ENCODE data around the gene SYMPK.

Gene SYMPK

DNA sequence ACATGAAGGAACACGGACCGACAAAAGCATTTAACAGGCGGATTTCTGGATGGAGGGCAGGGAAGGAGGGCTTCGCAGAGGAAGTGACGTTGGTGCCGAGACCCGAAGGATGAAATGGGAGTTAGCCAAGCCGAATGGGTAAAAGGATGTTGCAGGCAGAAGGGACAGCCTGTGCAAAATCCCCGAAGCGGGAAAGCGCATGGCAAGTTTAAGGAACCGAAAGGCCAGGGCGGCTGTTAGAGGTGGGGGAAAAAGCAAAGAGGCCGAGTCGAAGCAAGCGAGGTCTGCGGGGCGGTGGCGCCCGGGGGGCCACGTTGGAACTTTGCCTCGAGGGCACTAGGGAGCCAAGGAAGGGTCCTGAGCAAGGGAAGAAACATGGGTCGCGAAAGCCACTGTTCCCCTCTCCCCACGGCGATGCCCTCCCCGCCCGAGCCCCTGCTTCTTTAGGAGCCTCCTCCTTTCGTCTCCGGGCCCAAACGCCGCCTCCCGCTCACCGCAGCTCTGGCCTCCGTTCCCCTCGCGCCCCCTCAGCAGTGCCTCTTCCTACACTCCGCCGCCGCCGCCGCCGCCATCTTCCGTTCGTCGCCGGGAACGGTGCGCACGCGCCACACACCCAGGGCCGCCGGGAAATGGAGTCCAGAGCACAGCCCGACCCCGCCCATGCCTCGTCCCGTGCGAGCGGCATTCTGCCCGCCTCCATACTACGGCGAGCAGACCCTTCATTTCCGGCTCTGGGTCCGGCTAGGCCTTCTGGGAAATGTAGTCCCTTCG, at the start of gene SYMPK:
Gene SYMPK, minus strand, starts transcription at position 584 of the 771 bp plus-strand sequence. CDS start 8,652 bp downstream, outside the sequence.
- TF ChIP-seq, protein P1, sequence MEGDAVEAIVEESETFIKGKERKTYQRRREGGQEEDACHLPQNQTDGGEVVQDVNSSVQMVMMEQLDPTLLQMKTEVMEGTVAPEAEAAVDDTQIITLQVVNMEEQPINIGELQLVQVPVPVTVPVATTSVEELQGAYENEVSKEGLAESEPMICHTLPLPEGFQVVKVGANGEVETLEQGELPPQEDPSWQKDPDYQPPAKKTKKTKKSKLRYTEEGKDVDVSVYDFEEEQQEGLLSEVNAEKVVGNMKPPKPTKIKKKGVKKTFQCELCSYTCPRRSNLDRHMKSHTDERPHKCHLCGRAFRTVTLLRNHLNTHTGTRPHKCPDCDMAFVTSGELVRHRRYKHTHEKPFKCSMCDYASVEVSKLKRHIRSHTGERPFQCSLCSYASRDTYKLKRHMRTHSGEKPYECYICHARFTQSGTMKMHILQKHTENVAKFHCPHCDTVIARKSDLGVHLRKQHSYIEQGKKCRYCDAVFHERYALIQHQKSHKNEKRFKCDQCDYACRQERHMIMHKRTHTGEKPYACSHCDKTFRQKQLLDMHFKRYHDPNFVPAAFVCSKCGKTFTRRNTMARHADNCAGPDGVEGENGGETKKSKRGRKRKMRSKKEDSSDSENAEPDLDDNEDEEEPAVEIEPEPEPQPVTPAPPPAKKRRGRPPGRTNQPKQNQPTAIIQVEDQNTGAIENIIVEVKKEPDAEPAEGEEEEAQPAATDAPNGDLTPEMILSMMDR (IDR thresholded peaks at IDR 0.05; ENCODE audit: low read depth, low read length, missing control alignments), result no peak
- peak; percentile 95 for DNase-seq (ENCODE audit: extremely low read depth, low read depth)
- peak within 1 kb of the TSS; percentile 90 for H3K4me3 ChIP-seq (replicated peaks; ENCODE audit: low read depth, low read length)

DNA sequence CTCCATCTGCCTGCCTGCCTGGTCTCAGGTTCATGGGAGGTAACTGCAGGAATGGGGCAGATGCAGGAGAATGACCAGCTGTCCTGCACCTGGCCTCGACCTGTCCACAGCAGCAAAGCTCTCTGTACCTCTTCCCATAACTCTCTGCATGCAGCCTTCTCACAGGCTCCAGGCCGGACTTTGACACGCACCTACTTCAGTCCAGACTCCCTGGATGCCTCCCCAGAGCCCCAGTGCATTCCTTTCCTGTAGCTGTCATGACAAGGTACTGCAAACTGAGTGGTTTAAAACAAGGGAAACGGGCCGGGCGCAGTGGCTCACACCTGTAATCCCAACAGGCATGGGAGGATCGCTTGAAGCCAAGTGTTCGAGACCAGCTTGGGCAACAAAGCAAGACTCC, 48.3 kb upstream of the SYMPK start:
- no peak overlapping the region for H3K4me3 ChIP-seq (replicated peaks; ENCODE audit: low read depth, low read length)
- TF ChIP-seq, protein P1 (IDR thresholded peaks at IDR 0.05; ENCODE audit: low read depth, low read length, missing control alignments), result no peak
- no peak for DNase-seq (ENCODE audit: extremely low read depth, low read depth)

DNA sequence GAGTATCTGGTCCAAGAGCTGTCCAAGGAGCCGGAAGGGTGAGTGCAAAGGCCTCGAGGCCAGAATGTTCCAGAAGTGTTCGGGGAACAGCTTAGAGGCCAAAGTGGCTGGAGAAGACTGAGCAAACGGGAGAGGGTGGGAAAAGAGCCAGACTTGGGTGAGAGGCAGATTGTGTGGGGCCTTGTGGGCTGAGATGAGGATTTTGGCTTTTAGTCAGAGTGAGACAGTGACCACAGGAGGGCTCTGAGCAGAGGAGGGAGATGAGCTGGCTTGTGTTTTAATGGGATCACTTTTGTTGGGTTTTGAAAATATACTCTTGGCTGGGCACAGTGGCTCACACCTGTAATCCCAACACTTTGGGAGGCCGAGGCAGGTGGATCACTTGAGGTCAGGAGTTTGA, 46.0 kb upstream of the SYMPK start:
- DNase-seq (ENCODE audit: extremely low read depth, low read depth), result no peak

DNA sequence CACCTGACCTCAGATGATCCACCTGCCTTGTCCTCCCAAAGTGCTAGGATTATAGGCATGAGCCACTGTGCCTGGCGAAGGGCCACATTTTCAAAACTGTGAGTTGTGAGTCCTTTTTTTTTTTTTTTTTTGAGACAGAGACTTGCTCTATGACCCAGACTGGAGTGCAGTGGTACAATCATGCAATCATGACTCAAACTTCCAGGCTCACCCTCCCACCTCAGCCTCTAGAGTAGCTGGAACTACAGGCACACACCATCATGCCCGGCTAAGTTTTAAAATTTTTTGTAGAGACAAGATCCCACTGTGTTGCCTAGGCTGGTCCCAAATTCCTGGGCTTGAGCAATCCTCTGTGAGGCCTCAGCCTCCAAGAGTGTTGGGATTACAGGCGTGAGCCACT, 43.3 kb upstream of the SYMPK start:
- TF ChIP-seq, protein P1 (IDR thresholded peaks at IDR 0.05; ENCODE audit: low read depth, low read length, missing control alignments), result no peak
- DNase-seq (ENCODE audit: extremely low read depth, low read depth), result no peak
- H3K4me3 ChIP-seq (replicated peaks; ENCODE audit: low read depth, low read length), result no peak overlapping the region

More for the DNA sequence above, 46.0 kb upstream of the SYMPK start:
- TF ChIP-seq, protein P1 (IDR thresholded peaks at IDR 0.05; ENCODE audit: low read depth, low read length, missing control alignments), result no peak
- H3K4me3 ChIP-seq (replicated peaks; ENCODE audit: low read depth, low read length), result no peak overlapping the region

DNA sequence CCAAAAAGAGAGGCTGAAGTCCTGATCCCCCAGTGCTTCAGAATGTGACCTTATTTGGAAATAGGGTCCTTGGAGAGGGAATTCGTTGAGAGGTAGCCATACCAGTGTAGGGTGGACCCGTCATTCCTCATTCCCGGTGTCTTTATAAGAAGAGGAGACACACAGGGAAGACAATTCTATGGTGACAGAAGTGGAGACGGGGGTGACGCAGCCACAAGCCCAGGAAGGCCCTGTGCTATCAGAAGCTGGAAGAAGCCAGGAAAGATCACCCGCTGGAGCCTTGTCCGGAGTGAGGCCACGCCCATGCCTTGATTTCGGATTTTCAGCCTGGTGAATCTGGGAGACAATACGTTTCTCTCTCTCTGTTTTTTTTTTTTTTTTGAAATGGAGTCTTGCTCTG, 42.1 kb upstream of the SYMPK start:
- DNase-seq (ENCODE audit: extremely low read depth, low read depth), result no peak
- TF ChIP-seq, protein P1 (IDR thresholded peaks at IDR 0.05; ENCODE audit: low read depth, low read length, missing control alignments), result no peak
- no peak overlapping the region for H3K4me3 ChIP-seq (replicated peaks; ENCODE audit: low read depth, low read length)

DNA sequence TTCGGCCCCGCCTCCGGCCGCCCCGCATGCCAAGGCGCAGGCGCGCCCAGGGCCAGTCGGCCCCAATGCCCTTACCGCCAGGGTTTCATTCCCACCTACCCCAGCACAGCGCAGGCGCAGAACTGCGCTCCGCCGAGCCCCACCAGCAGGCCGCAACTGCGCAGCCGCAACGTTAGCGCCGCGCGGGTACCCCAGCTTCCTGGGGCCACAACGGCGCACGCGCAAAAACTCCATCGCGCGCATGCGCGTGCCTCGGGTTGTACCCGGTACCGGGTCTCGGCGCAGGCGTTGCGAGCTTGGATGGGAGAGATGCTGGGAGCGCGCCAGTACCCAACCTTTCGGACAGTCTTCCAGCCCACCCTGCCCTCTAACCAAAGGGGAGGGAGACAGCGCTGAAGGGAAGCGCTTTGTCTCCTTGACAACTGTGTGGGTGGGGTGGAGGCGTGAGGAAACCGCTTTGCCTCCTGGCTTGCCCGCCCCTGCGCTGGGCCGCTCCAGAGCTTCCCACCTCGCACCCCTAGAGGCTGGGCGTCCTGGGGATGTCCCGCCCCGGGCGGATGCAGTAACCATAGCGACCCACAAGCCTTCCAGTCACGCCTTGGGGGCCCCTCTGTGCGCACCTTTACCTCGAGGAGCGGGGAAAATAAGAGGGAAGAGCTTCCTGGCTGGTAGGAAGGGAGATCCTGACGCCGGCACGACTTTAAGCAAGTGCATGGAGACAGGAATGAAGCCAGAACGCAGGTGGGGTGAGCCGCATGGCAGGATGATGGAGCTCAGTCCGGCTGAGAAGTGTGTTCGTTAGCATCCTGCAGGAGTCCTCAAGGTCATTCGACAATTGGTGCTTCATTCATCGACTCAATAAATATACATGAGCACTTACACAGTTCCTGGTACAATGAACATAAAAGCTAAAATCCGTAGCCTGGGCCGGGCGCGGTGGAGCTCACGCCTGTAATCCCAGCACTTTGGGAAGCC, 40.0 kb upstream of the SYMPK start:
- H3K4me3 ChIP-seq (replicated peaks; ENCODE audit: low read depth, low read length), result peak overlapping the region; percentile 72
- TF ChIP-seq, protein P1 (IDR thresholded peaks at IDR 0.05; ENCODE audit: low read depth, low read length, missing control alignments), result no peak
- DNase-seq (ENCODE audit: extremely low read depth, low read depth), result peak; percentile 94

Data from HFF-Myc (cell line).